SJSA1 (cell line): Measurements from ENCODE around the gene PSD2. TPM values are rescaled to one million over a fixed set of nuclear protein-coding genes. Genes with fewer than 3 reads are reported as not detected.

Experiments used
- DNase-seq, 2 experiments: peaks; one replicate each; pipeline ENCODE4 v3.0.0-alpha.2; 2015 to 2020; ENCODE audit warnings: low spot score in 2 of 2, low read depth in 1 of 2
- H3K27ac ChIP-seq: fragments of 250-450 bp; sonication (Bioruptor Pico); 2 replicates; pipeline ENCODE4 v1.5.1; 2020; ENCODE audit warnings: mild to moderate bottlenecking, moderate library complexity
- H3K27me3 ChIP-seq: fragments of 250-450 bp; sonication (Bioruptor Pico); replicated peaks from 2 replicates; pipeline ENCODE4 v1.5.1; 2020; ENCODE audit warnings: mild to moderate bottlenecking, moderate library complexity
- H3K36me3 ChIP-seq: fragments of 250-450 bp; sonication (Bioruptor Pico); 2 replicates; pipeline ENCODE4 v1.5.1; 2020; ENCODE audit warnings: mild to moderate bottlenecking
- H3K4me1 ChIP-seq: fragments of 250-450 bp; sonication (Bioruptor Pico); replicated peaks from 2 replicates; pipeline ENCODE4 v1.6.1; 2021; ENCODE audit warnings: mild to moderate bottlenecking
- H3K4me3 ChIP-seq: fragments of 250-450 bp; sonication (Bioruptor Pico); 2 replicates; pipeline ENCODE4 v1.5.1; 2020; ENCODE audit warnings: mild to moderate bottlenecking
- H3K9me3 ChIP-seq: fragments of 250-450 bp; sonication (Bioruptor Pico); replicated peaks from 2 replicates; pipeline ENCODE4 v1.5.1; 2020; ENCODE audit warnings: mild to moderate bottlenecking
- total RNA-seq: library from RNA; depleted of rRNA; stranded (reverse); fragments of >200 nt; shearing (Covaris generic); gene quantifications from 2 replicates; pipeline ENCODE4 v1.2.3, GENCODE V29; 2014

Gene PSD2
- total RNA-seq, 1 experiment from 2014 or later, result 0.03 TPM

GRCh38 chr5:139837711-139838380 is 42.2 kb downstream of the PSD2 start:
- H3K4me1 ChIP-seq, result no peaks in the 10 kb centered on the region
- no peak overlapping the region for H3K4me3 ChIP-seq
- no peaks in the 10 kb centered on the region for H3K36me3 ChIP-seq
- peaks cover 39% of the 10 kb centered on the region for H3K27me3 ChIP-seq
- DNase-seq, result no peak
- H3K9me3 ChIP-seq, result no peaks in the 10 kb centered on the region
- no peak overlapping the region for H3K27ac ChIP-seq

- H3K27ac ChIP-seq, result no peak overlapping the region
- peaks cover 37% of the 10 kb centered on the region for H3K27me3 ChIP-seq
- DNase-seq, result no peak
- no peaks in the 10 kb centered on the region for H3K36me3 ChIP-seq
- H3K4me3 ChIP-seq, result no peak overlapping the region
- no peaks in the 10 kb centered on the region for H3K9me3 ChIP-seq
- H3K4me1 ChIP-seq, result no peaks in the 10 kb centered on the region
These were observed 43.0 kb downstream of the PSD2 start for GRCh38 chr5:139838381-139839197.

- no peaks in the 10 kb centered on the region for H3K36me3 ChIP-seq
- no peaks in the 10 kb centered on the region for H3K9me3 ChIP-seq
- no peak overlapping the region for H3K4me3 ChIP-seq
- peaks cover 35% of the 10 kb centered on the region for H3K27me3 ChIP-seq
- no peaks in the 10 kb centered on the region for H3K4me1 ChIP-seq
- DNase-seq, result no peak
- H3K27ac ChIP-seq, result no peak overlapping the region
These were observed 43.7 kb downstream of the PSD2 start for GRCh38 chr5:139839232-139839815.

GRCh38 chr5:139839918-139840317 is 44.3 kb downstream of the PSD2 start:
- H3K9me3 ChIP-seq, result no peaks in the 10 kb centered on the region
- H3K36me3 ChIP-seq, result no peaks in the 10 kb centered on the region
- H3K4me1 ChIP-seq, result no peaks in the 10 kb centered on the region
- H3K4me3 ChIP-seq, result no peak overlapping the region
- peaks cover 39% of the 10 kb centered on the region for H3K27me3 ChIP-seq
- H3K27ac ChIP-seq, result no peak overlapping the region
- DNase-seq, result no peak

GRCh38 chr5:139841549-139841948 is 45.9 kb downstream of the PSD2 start:
- Histone ChIP-seq H3K36me3 (no peaks in the 10 kb centered on the region), H3K4me1 (no peaks in the 10 kb centered on the region), H3K27ac (no peak overlapping the region), H3K9me3 (no peaks in the 10 kb centered on the region), H3K27me3 (peaks cover 56% of the 10 kb centered on the region), H3K4me3 (no peak overlapping the region)
- DNase-seq, result no peak

GRCh38 chr5:139842321-139842720 is 46.7 kb downstream of the PSD2 start:
- H3K9me3 ChIP-seq, result no peaks in the 10 kb centered on the region
- H3K4me3 ChIP-seq, result no peak overlapping the region
- H3K27ac ChIP-seq, result no peak overlapping the region
- H3K27me3 ChIP-seq, result peaks cover 63% of the 10 kb centered on the region
- DNase-seq, result no peak
- no peaks in the 10 kb centered on the region for H3K36me3 ChIP-seq
- H3K4me1 ChIP-seq, result no peaks in the 10 kb centered on the region

- no peaks in the 10 kb centered on the region for H3K36me3 ChIP-seq
- H3K9me3 ChIP-seq, result no peaks in the 10 kb centered on the region; the same call in 1 of the 2 replicates
- peaks cover 8% of the 10 kb centered on the region for H3K4me1 ChIP-seq
- no peak overlapping the region for H3K27ac ChIP-seq
- H3K4me3 ChIP-seq, result no peak overlapping the region
- H3K27me3 ChIP-seq, result peaks cover 66% of the 10 kb centered on the region
- no peak for DNase-seq
These were observed 48.4 kb downstream of the PSD2 start for GRCh38 chr5:139843991-139844390.

GRCh38 chr5:139844472-139845145 is 49.0 kb downstream of the PSD2 start:
- Histone ChIP-seq H3K27me3 (peaks cover 71% of the 10 kb centered on the region), H3K4me1 (peaks cover 8% of the 10 kb centered on the region), H3K4me3 (no peak overlapping the region), H3K36me3 (no peaks in the 10 kb centered on the region), H3K27ac (no peak overlapping the region), H3K9me3 (no peaks in the 10 kb centered on the region; the same call in 1 of the 2 replicates)
- DNase-seq, result peak; percentile 53 to 86

GRCh38 chr5:139845846-139846681 is 50.5 kb downstream of the PSD2 start:
- no peak for DNase-seq
- H3K4me1 ChIP-seq, result peaks cover 8% of the 10 kb centered on the region
- no peak overlapping the region for H3K4me3 ChIP-seq
- H3K27me3 ChIP-seq, result peaks cover 77% of the 10 kb centered on the region
- no peak overlapping the region for H3K27ac ChIP-seq
- H3K9me3 ChIP-seq, result no peaks in the 10 kb centered on the region; the same call in 1 of the 2 replicates
- H3K36me3 ChIP-seq, result no peaks in the 10 kb centered on the region

- no peak for DNase-seq
- Histone ChIP-seq H3K27ac (no peak overlapping the region), H3K4me1 (peaks cover 8% of the 10 kb centered on the region), H3K9me3 (no peaks in the 10 kb centered on the region; the same call in 1 of the 2 replicates), H3K27me3 (peaks cover 78% of the 10 kb centered on the region), H3K4me3 (no peak overlapping the region), H3K36me3 (no peaks in the 10 kb centered on the region)
These were observed 51.5 kb downstream of the PSD2 start for GRCh38 chr5:139847091-139847490.

GRCh38 chr5:139847790-139848507 is 52.3 kb downstream of the PSD2 start:
- H3K36me3 ChIP-seq, result no peaks in the 10 kb centered on the region
- H3K27ac ChIP-seq, result no peak overlapping the region
- peak overlapping the region; percentile 38 for H3K4me3 ChIP-seq
- peaks cover 74% of the 10 kb centered on the region for H3K27me3 ChIP-seq
- H3K9me3 ChIP-seq, result no peaks in the 10 kb centered on the region; the same call in 1 of the 2 replicates
- peaks cover 8% of the 10 kb centered on the region for H3K4me1 ChIP-seq
- peak in 1 of 2 experiments; percentile 37 for DNase-seq

GRCh38 chr5:139848508-139849100 is 53.0 kb downstream of the PSD2 start:
- Histone ChIP-seq H3K36me3 (no peaks in the 10 kb centered on the region), H3K27me3 (peaks cover 76% of the 10 kb centered on the region), H3K4me3 (peak overlapping the region; percentile 38)

More at GRCh38 chr5:139848508-139849100, 53.0 kb downstream of the PSD2 start:
- Histone ChIP-seq H3K4me1 (peaks cover 8% of the 10 kb centered on the region), H3K27ac (no peak overlapping the region), H3K9me3 (no peaks in the 10 kb centered on the region; the same call in 1 of the 2 replicates)
- no peak for DNase-seq
